ENCODE measurements around the gene EPHX1.
"Not testable (repeated sequence)": the region's sequence is repeated elsewhere in the genome, so short reads cannot be mapped to it uniquely, and the experiment has no call there.

The EPHX1 gene

DNA sequence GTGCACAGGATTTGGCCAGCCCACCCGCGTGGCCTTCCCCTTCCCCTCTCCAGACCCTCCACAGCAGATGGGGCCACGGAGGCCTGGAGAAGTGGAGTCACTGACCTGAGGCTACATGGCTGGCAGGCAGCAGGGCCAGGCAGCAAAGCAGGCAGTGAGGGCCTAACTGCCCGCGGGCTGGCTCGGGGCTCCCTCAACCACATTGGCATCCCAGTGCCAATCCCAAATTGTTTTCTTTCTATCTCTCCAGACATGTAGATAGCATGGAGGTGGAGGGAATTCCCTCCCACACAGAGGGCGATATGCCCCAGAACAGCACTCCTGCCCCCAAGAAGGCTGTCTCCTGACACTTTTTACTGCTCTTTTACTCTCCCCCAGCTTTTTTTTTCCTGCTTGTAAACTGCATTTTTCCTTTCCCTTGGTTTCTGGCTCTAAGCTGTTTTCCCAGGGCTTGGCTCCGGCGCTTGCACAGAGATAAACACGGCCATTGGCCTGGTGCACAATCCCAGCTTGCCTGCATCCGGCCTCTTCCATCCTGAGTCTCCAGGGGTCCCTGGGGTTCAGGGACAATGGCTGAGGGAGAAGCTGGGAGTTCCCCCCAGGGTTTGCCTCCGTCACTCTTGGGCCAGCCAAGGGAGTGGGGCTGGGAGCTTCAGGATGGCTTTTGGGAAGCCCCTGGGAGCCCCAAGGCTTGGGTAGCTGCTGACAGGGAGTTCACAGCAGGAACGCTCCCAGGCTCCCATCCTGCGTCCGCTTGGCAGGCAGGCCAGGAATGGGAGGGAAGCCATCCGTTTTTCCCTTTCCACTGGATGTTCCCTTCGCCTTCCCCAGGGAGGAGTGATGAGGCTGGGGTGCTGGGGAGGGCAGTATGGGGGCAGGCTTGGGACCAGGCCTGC is 7.0 kb downstream of the EPHX1 start:
- no peak for DNase-seq (ENCODE audit: low spot score)

DNA sequence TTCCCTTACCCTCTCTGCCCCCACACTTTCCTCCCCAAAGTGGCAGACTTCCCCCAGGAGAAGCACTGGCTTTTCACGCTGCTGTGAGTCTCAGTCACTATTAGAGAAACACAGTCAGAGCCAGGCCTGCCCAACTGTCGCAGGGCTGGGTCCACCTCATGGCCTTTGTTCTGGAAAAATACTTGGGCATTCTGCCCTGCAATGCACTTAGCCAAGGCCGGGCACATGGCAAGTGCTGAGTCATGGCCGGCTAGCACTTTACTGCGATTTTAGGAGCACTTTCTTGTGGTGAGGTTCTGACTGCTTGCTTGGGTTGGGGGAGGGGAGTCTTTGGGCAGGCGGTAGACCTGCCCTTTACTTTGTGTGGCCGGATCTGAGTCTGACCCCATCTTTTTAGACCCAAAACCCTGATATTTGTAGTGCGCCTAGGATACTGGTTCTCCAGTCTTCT is 7.7 kb downstream of the EPHX1 start:
- peak; percentile 15 for DNase-seq (ENCODE audit: low spot score)

DNA sequence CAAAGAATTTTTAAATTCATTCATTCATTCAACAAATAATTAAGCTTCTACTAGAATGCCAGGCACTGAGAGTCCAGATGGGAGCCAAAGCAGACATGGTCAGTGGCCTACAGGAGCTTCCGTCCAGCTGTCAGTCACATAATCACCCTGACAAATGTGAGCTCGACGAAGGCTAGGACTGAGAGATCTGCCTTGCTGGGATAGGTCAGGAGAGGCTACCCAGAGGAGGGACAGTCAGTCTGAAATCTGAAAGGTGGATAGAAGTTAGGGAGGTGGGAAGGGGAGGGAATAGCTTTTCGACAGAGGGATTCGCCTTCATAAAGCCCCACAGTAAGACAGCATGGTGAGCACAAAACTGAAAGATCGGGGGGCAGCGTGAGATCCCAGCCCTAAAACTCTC is 8.3 kb downstream of the EPHX1 start:
- no peak for DNase-seq (ENCODE audit: low spot score)

GRCh38 chr1:225819346-225820192 is 9.6 kb downstream of the EPHX1 start:
- DNase-seq (ENCODE audit: low spot score) = no peak

GRCh38 chr1:225820522-225821120 is 10.7 kb downstream of the EPHX1 start:
- no peak for DNase-seq (ENCODE audit: low spot score)

DNA sequence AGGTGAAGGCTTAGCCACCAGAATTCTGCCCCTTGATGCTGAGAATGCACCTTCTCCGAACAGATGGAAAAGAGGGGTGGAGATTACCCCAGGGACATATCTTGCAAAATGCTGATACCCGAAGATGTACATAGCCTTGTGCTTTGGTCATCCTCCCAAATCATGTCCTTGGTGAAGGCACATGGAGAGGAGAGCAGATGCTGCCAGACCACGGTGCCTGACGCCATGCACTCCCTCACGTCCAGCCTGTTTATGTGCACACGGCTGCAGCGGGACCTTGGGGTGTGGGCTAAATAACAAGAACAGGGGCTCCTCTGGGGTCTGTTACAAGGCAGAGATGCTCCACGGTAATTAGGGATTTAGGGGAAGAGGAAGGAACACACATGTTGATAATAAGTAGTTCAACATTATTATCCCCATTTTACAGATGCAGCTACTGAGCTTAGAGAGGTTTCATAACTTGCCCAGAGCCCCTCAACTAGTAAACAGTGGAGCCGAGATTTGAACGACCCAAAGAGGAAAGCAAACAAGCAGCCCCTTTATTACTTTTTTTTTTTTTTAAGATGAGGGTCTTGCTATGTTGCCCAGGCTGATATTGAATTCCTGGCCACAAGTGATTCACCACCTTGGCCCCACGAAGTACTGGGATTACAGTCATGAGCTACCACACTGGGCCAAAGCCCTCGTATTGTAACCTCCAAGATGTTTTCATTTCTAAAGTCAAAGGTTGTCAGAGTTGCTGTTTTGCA is 12.9 kb downstream of the EPHX1 start:
- no peak for DNase-seq (ENCODE audit: low spot score)

- DNase-seq (ENCODE audit: low spot score) = no peak
Observed at GRCh38 chr1:225823811-225824261, 13.9 kb downstream of the EPHX1 start.

DNA sequence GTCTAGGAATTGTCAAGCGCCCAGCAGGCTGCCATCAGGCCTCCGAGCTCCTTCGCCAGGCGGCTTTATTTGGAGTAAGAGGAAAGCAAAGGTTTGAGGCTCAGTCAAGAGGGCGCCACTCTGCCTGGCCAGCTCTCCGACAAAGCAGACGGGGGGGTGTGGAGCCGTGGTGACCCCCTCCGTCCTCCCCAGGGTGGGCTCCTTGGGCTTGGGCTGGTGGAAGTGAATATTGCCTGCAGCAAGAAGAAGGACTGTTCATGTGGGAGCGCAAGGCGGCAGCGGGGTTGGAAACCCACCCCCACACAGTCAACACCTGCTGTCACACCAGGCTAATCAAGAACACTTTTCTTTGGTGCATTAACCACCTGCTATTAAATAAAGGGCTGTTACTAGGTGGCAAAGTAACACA is 14.6 kb downstream of the EPHX1 start:
- no peak for DNase-seq (ENCODE audit: low spot score)

- no peak for DNase-seq (ENCODE audit: low spot score)
Observed at GRCh38 chr1:225825078-225825477, 15.2 kb downstream of the EPHX1 start.

- DNase-seq (ENCODE audit: low spot score) = no peak
Observed at GRCh38 chr1:225825607-225826007, 15.7 kb downstream of the EPHX1 start.

DNA sequence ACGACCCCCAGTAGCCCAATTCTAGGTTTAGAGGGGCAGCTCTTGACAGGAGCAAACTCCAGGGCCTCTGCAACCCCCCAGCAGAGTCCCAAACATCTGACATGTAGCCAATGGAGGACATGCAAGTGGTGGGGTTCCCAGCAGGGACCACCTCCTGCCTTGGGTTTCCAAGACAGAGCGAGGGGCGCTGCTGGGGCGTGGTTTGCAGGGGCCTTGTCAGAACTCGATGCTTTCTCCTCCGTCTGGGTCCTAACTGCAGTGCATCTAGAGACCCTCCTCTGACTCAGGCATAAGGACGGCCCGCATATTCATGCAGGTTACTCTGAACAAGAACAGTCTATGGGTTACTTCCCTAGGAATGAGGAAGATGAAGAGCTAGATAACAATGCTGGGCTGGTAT is 17.2 kb downstream of the EPHX1 start:
- no peak for DNase-seq (ENCODE audit: low spot score)

DNA sequence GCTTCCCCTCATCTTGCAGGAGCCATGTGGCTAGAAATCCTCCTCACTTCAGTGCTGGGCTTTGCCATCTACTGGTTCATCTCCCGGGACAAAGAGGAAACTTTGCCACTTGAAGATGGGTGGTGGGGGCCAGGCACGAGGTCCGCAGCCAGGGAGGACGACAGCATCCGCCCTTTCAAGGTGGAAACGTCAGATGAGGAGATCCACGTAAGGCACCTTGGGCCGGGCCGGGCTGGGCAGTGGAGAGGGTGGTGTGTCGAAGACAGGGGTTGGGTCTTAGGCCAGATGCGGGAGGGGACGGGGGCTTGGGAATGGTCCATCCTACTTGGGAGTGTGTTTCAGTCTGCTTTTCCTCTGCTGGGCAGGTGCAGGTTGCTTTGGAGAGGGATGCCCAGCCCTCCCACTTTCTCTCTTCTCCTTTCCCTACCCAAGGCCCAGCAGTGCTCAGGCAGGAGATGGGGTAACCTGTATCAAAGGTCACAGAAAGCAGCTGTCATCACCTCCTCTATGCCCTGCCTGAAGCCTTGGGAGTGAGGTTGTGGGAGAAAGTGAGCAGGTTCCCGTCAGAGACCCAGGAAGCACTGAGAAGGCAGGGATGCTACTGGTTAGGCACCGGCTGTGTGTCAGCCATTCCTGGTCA is 18.9 kb downstream of the EPHX1 start:
- DNase-seq (ENCODE audit: low spot score) = no peak

DNA sequence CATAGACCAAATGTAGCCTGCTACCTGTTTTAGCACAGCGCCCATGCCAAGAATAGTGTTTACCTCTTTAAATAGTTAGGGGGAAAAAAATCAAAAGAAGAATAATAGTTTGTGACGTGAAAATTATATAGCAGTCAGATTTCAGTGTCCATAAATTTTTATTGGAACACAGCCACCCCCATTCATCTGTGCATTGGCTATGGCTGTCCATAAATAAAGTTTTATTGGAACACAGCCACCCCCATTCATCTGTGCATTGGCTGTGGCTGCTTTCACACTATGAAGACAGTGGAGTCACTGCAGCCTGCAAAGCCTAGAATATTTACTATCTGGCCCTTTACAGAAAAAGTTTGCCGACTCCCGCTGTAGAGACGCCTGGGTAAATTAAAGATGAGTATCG is 20.9 kb downstream of the EPHX1 start:
- no peak for DNase-seq (ENCODE audit: low spot score)

- no peak for DNase-seq (ENCODE audit: low spot score)
Observed at GRCh38 chr1:225834417-225835329, 24.7 kb downstream of the EPHX1 start.

GRCh38 chr1:225835856-225836255 is 25.9 kb downstream of the EPHX1 start:
- DNase-seq (ENCODE audit: low spot score) = no peak

DNA sequence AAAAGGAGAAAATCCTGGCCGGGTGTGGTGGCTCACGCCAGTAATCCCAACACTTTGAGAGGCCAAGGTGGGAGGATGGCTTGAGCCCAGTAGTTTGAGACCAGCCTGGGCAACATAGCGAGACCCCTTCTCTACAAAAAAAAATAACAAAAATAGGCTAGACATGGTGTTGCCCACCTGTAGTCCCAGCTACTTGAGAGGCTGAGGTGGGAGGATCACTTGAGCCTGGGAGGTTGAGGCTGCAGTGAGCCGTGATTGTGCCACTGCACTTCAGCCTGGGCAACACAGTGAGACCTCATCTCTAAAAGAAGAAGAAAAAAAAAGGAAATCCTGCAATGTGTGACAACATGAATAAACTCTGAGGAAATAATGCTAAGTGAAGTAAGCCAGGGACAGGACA is 26.4 kb downstream of the EPHX1 start:
- not testable (repeated sequence) for DNase-seq (ENCODE audit: low spot score)

DNA sequence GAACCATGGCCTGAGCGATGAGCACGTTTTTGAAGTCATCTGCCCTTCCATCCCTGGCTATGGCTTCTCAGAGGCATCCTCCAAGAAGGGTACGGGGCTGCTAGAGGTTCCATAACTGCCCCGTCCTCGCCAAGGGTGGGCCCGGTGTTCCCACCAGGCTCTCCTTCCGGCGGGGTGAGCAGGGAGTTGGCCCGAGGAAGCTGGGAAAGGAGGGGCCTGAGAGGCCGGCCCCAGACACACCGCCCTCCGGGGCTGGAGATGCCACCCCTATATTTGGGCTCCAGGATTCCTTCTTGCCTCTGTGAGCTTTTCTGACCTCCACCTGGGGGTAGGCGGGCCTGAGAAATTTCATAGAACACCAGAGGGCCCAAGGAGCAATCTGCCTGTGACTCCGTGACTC is 28.9 kb downstream of the EPHX1 start:
- DNase-seq (ENCODE audit: low spot score) = no peak

GRCh38 chr1:225840223-225840610 is 30.3 kb downstream of the EPHX1 start:
- no peak for DNase-seq (ENCODE audit: low spot score)

- no peak for DNase-seq (ENCODE audit: low spot score)
Observed at GRCh38 chr1:225840713-225841112, 30.8 kb downstream of the EPHX1 start.

GRCh38 chr1:225842074-225842473 is 32.1 kb downstream of the EPHX1 start:
- DNase-seq (ENCODE audit: low spot score) = no peak

All from activated CD4-positive, alpha-beta T cell treated with anti-CD3 and anti-CD28 coated beads, Interleukin-2, Interleukin-4, amounts not matched to agents 100 ng/mL and 50 ng/mL, durations not matched to agents 16 hours and 8 hours (primary cell).